Activated T-cell treated with anti-CD3 and anti-CD28 coated beads, Interleukin-2, amount 50 U/mL, for 48 hours (primary cell): ENCODE data around the gene SUPT4H1.

Experiments
- DNase-seq, 2 experiments: peaks; one replicate each; pipeline ENCODE4 v3.0.0-alpha.2; 2020

SUPT4H1 gene

DNA sequence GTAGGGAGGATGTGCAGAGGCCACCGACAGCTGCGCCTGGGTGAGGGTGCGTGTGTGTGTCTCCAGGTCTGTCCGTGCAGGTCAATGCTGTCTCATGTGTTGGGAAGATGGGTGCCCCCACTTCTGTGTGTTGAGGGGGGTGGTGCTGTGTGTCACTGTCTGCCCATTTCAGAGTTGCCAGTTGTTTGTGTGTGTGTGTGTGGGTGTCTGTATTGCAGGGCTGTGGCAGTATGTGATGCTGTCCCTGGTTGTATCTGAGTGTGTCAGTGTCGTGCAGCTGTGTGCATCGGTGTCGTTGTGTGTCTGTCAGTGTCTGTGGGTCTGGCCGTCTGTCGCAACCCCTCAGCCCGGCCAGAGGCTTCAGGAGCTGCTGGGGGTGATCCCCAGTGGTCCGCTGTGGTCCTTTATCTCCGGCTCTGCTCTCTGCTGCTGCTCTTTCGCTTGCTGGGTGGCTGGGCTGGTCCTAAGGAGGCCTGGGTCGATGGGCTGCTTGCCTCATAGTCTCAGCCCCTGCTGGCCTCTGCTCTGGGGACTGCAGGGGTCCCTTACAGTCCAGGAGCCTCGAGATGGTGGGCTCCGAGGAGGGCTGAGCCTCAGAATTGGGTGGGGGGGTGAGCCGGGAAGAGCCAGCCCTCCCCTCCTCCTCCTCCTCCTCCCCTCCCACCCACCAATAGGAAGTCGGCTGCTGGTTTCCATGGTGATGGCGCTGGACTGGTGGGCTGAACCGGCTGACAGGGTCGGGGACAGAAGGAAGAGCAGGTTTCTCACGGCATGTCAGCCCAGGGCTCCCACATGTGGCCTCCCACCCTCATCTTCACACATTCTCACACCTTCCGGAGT is 23.6 kb downstream of the SUPT4H1 start, which contains the start of gene TSPOAP1:
Gene TSPOAP1 (minus strand): TSS at position 601 of the 840 bp plus-strand sequence. CDS start 875 bp downstream, outside the sequence.
- peak; percentile 92 for DNase-seq

DNA sequence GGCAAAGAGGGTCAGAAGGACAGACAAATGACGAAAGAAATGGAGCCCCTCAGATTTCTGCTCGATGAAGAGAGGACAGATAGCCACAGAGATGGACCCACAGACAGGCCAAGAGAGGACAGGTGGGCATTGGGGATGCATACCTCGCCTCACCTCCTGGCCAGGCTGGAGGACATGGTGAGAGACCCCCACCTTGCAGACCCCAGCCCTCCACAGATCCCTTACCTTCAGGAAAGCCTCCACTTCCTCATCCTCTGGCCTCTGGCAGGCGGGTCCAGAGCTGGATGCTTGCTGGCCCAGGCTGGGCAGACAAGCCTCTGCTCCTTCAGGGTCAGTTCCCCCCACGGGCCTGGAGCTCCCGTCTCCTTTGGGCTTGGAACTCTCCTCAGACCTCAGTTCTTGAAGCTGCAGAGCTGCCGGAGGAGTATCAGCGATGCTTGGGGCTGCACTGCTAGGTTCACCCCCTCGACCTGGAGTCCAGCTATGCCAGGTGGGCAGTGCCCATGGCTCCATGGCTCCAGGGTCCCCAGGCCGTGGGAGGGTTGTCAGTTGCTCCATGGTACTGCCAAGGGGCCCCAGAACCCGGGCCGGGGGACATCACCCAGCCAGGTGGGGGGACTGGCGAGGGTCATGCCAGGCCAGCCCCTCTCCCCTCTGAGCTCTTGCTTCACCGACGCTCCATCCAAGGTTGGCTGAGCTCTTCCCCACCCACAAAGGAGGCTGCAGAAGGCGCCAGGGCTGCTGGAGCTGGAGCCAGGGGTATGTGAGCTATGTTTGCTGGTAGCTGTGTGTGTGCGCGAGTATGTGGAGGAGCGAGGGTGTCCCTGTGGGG is 24.4 kb downstream of the SUPT4H1 start:
- DNase-seq = no peak

- peak in 1 of 2 experiments; percentile 42 for DNase-seq
Observed at GRCh38 chr17:58326609-58327362, 25.2 kb downstream of the SUPT4H1 start.

DNA sequence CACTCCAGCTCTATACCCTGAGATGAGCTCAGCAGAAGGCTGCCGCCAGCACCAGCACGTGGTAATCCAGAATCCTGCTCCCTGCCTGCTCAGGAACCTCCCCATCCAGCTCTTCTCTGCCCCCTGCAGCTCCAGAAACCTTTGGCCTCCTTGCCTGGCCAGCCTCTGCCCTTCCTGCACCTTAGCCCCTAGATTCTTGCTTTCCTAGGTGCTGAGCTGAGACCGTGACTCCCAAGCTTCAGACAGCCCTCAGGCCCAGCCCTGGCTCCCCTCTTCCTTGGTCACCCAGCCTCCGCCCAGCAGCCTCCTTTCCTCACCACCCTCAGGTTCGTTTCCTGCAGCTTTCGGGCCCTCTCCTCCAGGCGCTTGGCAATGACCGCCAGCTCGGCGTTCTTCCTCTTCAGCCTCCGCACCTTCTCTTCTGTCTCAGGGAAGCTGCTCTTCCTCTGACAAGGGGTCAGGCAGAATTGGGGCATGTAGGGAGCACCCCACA is 26.0 kb downstream of the SUPT4H1 start:
- DNase-seq = no peak

DNA sequence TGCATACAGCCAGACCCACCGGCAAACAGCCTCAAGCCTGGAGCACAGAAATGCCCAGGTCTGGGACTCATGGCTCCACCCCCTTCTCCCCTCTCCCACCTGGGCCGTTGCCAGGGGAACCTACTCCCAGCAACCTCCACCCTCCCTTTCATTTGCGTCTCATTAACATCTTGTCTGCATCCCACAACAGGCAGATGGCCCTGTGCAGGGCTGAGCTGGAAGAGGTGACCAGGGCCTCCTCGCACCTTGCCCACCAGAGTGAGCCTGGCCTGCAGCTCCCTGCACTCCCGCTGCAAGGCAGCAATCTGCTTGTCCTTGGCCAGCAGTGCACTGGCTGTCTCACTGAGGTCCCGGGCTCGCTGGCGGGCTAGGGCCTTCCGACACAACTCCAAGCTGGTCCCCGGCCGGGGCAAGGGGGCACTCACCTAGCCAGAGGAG is 26.7 kb downstream of the SUPT4H1 start:
- DNase-seq = no peak

GRCh38 chr17:58324409-58325288 is 27.4 kb downstream of the SUPT4H1 start:
- DNase-seq = no peak

GRCh38 chr17:58324056-58324408 is 28.0 kb downstream of the SUPT4H1 start:
- no peak for DNase-seq

DNA sequence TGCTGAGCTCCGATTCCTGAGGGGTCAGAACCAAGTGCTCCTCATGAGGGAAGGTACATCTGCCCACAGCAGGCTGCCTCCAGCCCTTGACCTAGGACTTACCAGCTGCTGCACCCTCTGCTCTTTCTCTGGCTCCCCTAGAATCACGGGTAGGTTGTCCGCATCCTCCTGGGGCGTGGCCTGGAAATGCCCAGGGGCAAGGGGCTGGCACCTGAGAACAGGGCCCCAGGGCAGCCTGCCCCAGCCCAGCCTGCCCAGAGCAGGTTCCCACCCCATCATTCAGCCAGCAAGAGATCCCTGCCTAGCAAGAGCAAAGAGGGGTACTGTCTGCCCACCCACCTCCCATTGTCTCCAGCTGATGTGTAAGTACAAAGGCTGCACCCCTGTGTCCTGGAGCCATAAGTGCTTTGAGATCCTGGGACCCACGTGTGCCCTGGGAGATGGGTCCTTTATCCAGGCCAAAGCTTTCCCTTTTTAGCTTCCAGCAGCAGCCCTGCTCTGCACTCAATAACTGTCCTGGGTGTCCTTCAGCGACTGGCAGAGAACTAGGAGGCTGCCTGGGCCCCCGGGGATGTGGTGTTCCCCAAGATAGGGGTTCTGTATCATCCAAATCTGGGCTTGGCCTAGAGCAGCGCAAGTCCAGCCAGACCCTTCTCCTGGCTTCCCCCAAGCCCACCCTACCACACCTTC is 28.5 kb downstream of the SUPT4H1 start:
- DNase-seq = no peak

GRCh38 chr17:58322581-58323185 is 29.3 kb downstream of the SUPT4H1 start:
- no peak for DNase-seq

GRCh38 chr17:58321571-58322525 is 30.2 kb downstream of the SUPT4H1 start:
- DNase-seq = no peak

DNA sequence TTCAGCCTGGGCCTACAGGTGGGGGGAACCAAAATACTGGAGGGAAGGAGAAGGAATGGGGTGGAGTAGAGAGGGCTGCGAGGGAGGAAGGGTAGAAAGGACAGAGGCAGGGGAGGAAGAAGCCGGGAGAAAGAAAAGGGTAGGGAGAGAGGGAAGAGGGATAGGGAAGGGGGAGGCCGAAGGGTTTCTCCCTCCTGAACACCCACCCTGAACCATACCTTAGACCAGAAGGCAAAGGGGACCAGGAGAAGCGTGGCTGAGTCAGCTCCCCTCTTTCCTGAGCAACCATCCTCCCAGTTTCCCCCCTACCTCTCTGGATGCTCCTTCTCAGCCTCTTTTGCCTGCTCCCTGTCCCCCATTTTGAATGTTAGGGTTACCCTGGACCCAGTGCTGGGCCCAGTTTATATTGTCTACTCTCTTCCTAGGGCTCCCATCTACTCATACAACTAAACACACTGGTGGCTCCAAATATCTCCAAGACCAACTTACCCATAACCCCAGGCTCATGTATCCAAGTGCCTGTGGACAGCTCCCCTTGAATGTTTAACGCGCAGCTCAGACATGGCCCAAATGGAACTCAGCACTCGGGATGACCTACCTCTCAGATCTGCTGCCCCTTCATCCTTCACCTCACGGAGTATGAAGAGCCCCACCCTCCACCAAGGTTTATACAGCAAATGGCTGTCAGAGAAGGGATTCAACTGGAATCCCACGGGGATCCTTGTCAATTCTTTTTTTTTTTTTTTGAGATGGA is 31.3 kb downstream of the SUPT4H1 start:
- DNase-seq = no peak

DNA sequence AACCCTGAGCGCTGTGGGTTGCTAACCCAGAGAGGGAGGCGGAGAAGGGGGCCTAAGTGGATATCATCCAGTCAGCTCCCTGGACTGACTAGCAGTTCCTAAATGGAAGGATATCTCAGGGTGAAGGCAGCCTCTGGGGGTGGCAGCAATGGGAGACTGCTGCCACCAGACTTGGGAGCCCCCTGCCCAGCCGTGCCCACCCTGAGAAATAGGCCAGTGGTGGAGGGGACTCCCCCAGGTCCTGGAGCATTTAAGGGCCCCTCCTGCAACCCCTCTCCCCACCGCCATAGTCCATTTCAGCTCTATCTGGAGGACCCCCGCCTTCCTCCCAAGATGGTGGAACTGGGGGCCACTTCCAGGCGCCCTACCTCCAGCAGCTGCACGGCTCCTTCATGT is 31.8 kb downstream of the SUPT4H1 start:
- no peak for DNase-seq

DNA sequence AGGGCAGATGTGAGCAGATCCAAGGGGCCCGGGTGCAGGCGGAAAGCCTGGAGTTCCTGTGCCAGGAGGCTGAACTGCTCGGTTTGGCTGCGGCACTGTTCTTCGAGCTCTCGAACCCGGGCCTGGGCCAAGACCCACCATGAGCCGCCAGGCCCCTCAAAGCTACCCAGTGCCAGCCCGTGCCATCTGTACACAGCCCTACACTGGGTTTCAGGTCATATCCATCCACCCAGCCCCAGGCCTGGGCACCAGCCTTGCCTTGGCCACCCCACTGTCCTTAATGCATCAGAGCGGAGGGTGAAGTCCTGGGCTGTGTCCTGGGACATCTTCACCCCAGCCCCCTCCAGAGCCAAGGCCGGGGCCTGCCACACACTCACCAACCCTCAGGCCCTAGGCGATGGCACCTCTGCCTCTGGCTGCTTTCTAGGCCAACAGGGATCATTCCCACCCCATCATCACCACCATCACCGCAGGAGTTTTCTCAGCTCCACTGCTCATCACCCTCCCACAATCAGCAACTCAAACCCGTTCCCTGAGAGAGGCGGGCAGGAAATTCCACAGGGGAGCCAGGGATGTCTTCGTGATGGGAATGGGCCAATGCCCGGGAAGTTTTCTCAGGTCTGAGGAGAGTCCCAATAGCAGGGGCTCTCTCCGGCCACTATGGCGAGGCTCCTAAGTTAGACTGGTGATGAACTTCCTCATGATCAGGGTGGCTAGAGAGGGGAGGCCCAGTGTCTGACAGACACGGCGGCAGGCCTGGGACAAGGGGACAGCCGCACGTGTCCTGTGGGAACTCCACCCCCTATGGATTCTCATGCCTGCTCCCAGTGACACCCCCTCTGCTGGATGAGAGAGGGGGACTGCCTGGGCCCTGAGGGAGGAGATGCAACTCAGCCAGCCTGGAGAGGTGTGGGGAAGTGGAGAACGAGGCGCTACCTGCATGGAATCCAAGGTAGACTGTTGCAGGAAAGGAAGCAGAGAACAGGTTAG is 32.5 kb downstream of the SUPT4H1 start:
- DNase-seq = no peak

- no peak for DNase-seq
Observed at GRCh38 chr17:58318627-58319172, 33.3 kb downstream of the SUPT4H1 start.

DNA sequence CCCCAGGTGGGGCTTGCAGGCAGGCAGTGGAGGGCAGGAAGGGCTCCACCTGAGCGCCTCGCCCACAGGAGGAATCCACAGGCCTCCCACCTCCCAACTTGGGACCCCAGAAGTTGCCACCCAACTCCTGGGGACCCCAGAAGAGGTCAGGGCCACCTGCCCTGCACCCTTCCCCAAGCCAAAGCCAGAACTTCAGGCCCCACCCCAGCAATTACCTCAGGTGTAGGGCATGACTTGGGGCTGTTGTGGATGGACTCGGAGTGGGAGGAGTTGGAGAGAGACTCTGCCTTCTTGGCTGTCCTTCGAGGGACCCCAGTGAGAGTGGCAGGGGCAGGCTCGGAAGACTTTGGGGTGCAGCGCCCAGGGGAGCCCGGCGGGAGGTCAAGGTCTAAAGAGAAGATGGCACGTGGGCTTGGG is 33.9 kb downstream of the SUPT4H1 start:
- DNase-seq = peak in 1 of 2 experiments; percentile 17

DNA sequence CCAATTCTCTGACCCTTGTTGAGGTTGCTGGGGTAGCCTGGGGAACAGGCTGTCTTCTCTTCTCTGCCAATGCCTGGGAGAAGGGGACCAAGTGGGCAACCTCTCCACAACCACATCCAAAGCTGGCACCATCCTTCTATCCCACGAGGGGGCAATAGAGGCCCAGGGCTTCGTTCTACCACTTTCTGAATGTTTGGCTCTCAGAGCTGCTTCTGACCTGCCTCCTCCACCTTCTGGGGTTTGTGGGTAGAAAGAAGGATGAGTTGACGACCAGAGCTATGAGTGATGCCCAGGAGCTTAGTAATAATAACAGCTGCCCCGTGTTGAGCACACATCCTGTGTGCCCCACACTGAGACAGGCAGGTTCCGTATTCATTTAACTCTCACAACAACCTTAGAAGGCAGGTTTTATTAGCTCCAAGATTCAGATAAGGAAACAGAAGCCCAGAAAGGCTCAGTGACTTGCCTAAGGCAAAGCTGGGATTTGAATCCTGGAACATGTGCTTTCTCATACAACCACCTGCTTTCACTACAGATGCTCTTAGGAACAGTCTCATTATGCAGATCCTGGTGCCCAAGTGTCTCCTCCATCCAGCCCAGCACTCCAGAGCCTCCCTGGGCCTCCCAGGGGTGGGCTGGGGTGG is 34.5 kb downstream of the SUPT4H1 start:
- DNase-seq = peak; percentile 81 to 84
